ENCODE results near the gene PPM1H. TPM values are rescaled to one million over a fixed set of nuclear protein-coding genes. Genes with fewer than 3 reads are reported as not detected.

Gene PPM1H
- total and polyA plus RNA-seq, 4 donors, result 2.3 to 7.2 (median 4.1) TPM

- no peaks in the 10 kb centered on the region for H3K4me1 ChIP-seq (ENCODE audit: control insufficient read depth in 4 of 4, insufficient read depth in 4 of 4, low read length in 3 of 4)
- no peak overlapping the region for H3K9ac ChIP-seq (ENCODE audit: low read depth in 1 of 2, low read length in 2 of 2)
- TF ChIP-seq HNF4A (conservative IDR thresholded peaks at IDR 0.05) (no peak), ATF3 (IDR thresholded peaks at IDR 0.05) (no peak), REST (IDR thresholded peaks at IDR 0.05) (no peak), GABPA (IDR thresholded peaks at IDR 0.05 in 1 of 2, conservative IDR thresholded peaks at IDR 0.05 in 1 of 2) (no peak), HNF4G (IDR thresholded peaks at IDR 0.05) (no peak), YY1 (IDR thresholded peaks at IDR 0.05) (no peak)
- 94% methylated on average over 6 of the region's 6 CpGs for WGBS
- H3K27ac ChIP-seq (ENCODE audit: low read depth in 1 of 2, low read length in 2 of 2), result no peak overlapping the region
- H3K27me3 ChIP-seq (ENCODE audit: control insufficient read depth in 4 of 4, insufficient read depth in 4 of 4, low read length in 3 of 4), result no peaks in the 10 kb centered on the region
- no peak overlapping the region for H3K4me3 ChIP-seq (ENCODE audit: low read depth in 1 of 3, low read length in 3 of 3)
- H3K36me3 ChIP-seq (ENCODE audit: control insufficient read depth in 4 of 4, insufficient read depth in 3 of 4, low read depth in 1 of 4, low read length in 3 of 4), result no peaks in the 10 kb centered on the region
- H3K9me3 ChIP-seq (ENCODE audit: control insufficient read depth in 4 of 4, low read length in 3 of 4), result no peaks in the 10 kb centered on the region
- no peak for DNase-seq (ENCODE audit: low spot score)
Measured at GRCh38 chr12:62913380-62913779, 21.6 kb downstream of the PPM1H start.

GRCh38 chr12:62912644-62913043 lies 22.3 kb downstream of the PPM1H start:
- Histone ChIP-seq H3K27ac (ENCODE audit: low read depth in 1 of 2, low read length in 2 of 2) (no peak overlapping the region), H3K4me3 (ENCODE audit: low read depth in 1 of 3, low read length in 3 of 3) (no peak overlapping the region), H3K4me1 (ENCODE audit: control insufficient read depth in 4 of 4, insufficient read depth in 4 of 4, low read length in 3 of 4) (no peaks in the 10 kb centered on the region), H3K9ac (ENCODE audit: low read depth in 1 of 2, low read length in 2 of 2) (no peak overlapping the region), H3K27me3 (ENCODE audit: control insufficient read depth in 4 of 4, insufficient read depth in 4 of 4, low read length in 3 of 4) (no peaks in the 10 kb centered on the region), H3K36me3 (ENCODE audit: control insufficient read depth in 4 of 4, insufficient read depth in 3 of 4, low read depth in 1 of 4, low read length in 3 of 4) (no peaks in the 10 kb centered on the region), H3K9me3 (ENCODE audit: control insufficient read depth in 4 of 4, low read length in 3 of 4) (no peaks in the 10 kb centered on the region)
- no peak for TF ChIP-seq SP1 (IDR thresholded peaks at IDR 0.05)
- no peak for TF ChIP-seq JUND (IDR thresholded peaks at IDR 0.05)
- no peak for TF ChIP-seq HNF4A (conservative IDR thresholded peaks at IDR 0.05)
- no peak for TF ChIP-seq GABPA (IDR thresholded peaks at IDR 0.05 in 1 of 2, conservative IDR thresholded peaks at IDR 0.05 in 1 of 2)
- no peak for TF ChIP-seq NR2F2 (IDR thresholded peaks at IDR 0.05)
- no peak for TF ChIP-seq RAD21 (IDR thresholded peaks at IDR 0.05)
- TF ChIP-seq HNF4G (IDR thresholded peaks at IDR 0.05), result no peak
- no peak for DNase-seq (ENCODE audit: low spot score)
- 61% methylated on average over 4 of the region's 4 CpGs for WGBS

- WGBS, result 91% methylated on average over 4 of the region's 4 CpGs
- TF ChIP-seq FOXA1 (IDR thresholded peaks at IDR 0.05) (no peak), HNF4G (IDR thresholded peaks at IDR 0.05) (no peak), EGR1 (IDR thresholded peaks at IDR 0.05; ENCODE audit: low read depth in 2 of 2) (no peak), FOXA2 (IDR thresholded peaks at IDR 0.05) (no peak), CTCF (IDR thresholded peaks at IDR 0.05; ENCODE audit: low read depth, low read length, missing input control) (no peak), RAD21 (IDR thresholded peaks at IDR 0.05) (no peak), MAX (IDR thresholded peaks at IDR 0.05) (no peak), SP1 (IDR thresholded peaks at IDR 0.05) (no peak), JUND (IDR thresholded peaks at IDR 0.05) (no peak), ZBTB33 (IDR thresholded peaks at IDR 0.05) (no peak), YY1 (IDR thresholded peaks at IDR 0.05) (no peak), NR2F2 (IDR thresholded peaks at IDR 0.05) (no peak), ATF3 (IDR thresholded peaks at IDR 0.05) (no peak)
Measured at GRCh38 chr12:62911286-62911685, 23.7 kb downstream of the PPM1H start.

More at GRCh38 chr12:62911286-62911685, 23.7 kb downstream of the PPM1H start:
- no peak overlapping the region for H3K4me3 ChIP-seq (ENCODE audit: low read depth in 1 of 3, low read length in 3 of 3)
- DNase-seq (ENCODE audit: low spot score), result no peak
- no peaks in the 10 kb centered on the region for H3K36me3 ChIP-seq (ENCODE audit: control insufficient read depth in 4 of 4, insufficient read depth in 3 of 4, low read depth in 1 of 4, low read length in 3 of 4)
- H3K27ac ChIP-seq (ENCODE audit: low read depth in 1 of 2, low read length in 2 of 2), result no peak overlapping the region
- no peaks in the 10 kb centered on the region for H3K9me3 ChIP-seq (ENCODE audit: control insufficient read depth in 4 of 4, low read length in 3 of 4)
- H3K9ac ChIP-seq (ENCODE audit: low read depth in 1 of 2, low read length in 2 of 2), result no peak overlapping the region
- no peaks in the 10 kb centered on the region for H3K27me3 ChIP-seq (ENCODE audit: control insufficient read depth in 4 of 4, insufficient read depth in 4 of 4, low read length in 3 of 4)
- no peaks in the 10 kb centered on the region for H3K4me1 ChIP-seq (ENCODE audit: control insufficient read depth in 4 of 4, insufficient read depth in 4 of 4, low read length in 3 of 4)

Measured in liver (tissue), 9 donors.